ENCODE data around the gene FAM120B.

DNA sequence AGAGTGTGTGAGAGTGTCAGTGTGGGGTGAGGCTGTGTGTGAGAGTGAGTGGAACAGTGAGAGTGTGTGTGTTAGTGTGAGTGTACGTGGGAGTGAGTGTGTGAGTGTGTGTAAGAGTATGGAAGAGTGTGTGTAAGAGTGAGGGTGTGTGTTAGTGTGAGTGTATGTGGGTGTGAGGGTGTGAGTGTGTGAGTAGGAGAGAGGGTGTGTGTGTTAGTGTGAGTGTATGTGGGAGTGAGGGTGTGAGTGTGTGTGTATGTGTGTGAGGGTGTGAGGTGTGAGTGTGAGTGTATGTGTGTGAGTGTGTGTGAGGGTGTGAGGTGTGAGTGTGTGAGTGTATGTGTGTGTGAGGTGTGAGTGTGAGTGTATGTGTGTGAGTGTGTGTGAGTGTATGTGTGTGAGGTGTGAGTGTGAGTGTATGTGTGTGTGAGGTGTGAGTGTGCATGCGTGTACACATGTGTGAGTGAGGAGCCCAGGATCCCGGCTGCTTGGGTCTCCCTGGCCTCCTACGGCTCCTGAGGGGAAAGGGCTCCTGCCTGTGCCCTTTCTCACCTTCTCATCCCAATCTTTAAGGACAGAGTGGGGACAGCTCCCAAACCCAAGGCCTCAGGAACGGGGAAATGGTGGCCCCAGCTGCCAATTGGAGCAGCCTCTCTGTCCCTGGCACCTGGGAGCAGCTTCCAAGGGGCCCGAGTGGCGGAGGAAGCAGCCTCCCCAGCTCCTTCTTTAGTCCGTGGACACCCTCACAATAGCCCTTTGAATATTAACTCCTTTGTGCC is 146.4 kb downstream of the FAM120B start:
- TF ChIP-seq POLR2AphosphoS5 (IDR thresholded peaks at IDR 0.05; ENCODE audit: borderline replicate concordance, low read depth, low read length) (no peak), EZH2 (IDR thresholded peaks at IDR 0.05) (no peak), FOXP2 (optimal IDR thresholded peaks at IDR 0.05; ENCODE audit: control extremely low read depth, extremely low read length, insufficient read depth) (no peak)

All from SK-N-MC (cell line).